Measurements from ENCODE around the gene C19orf73.

GRCh38 chr19:49109051-49109450 is 9.9 kb downstream of the C19orf73 start:
- no peak for TF ChIP-seq POLR2A (IDR thresholded peaks at IDR 0.05)
- TF ChIP-seq CTCF (IDR thresholded peaks at IDR 0.05): no peak
